ENCODE data around the gene UTP3. TPM values are rescaled to one million over a fixed set of nuclear protein-coding genes. Genes with fewer than 3 reads are reported as not detected.
"Not testable (repeated sequence)": the region's sequence is repeated elsewhere in the genome, so short reads cannot be mapped to it uniquely, and the experiment has no call there.

UTP3 gene
- total and polyA plus RNA-seq, 9 of the 15 experiments (the other 6 are each of a cell fraction or from before 2014, with no cell fraction given) = 11.9 to 69.3 (median 34.0) TPM

DNA sequence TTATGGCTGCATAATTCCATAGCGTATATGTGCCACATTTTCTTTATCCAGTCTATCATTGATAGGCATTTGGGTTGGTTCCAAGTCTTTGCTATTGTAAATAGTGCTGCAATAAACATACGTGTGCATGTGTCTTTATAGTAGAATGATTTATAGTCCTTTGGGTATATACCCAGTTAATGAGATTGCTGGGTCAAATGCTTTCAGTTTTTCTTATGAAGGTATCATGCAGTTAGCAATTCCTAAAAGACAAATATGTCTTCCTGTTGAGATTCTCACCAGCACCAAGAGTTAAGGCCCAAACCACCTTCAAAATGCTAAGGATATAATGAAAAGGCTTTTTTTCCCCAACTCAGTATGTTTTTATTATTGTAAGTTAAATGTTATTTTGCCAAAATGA is 14.3 kb downstream of the UTP3 start:
- H3K36me3 ChIP-seq (ENCODE audit: control insufficient read depth, insufficient read depth, low read length); H3K4me3 ChIP-seq; H3K9ac ChIP-seq (ENCODE audit: insufficient read depth in 1 of 2, low read depth in 2 of 2, low read length in 2 of 2); CTCF ChIA-PET (ENCODE audit: low intra/inter-chr PET ratio); FAIRE-seq; H3K27me3 ChIP-seq (ENCODE audit: control insufficient read depth in 2 of 2, insufficient read depth in 2 of 2, low read length in 2 of 2); in situ Hi-C loops (cut with MboI); H3K27ac ChIP-seq (ENCODE audit: extremely low read depth, low read depth, low read length); DNase-seq (ENCODE audit: extremely low read depth in 1 of 4, low spot score in 3 of 4); BruUV-seq (replicated peaks); H3K9me3 ChIP-seq (replicated peaks; ENCODE audit: control insufficient read depth, insufficient read depth, low read depth, low read length); H2AFZ ChIP-seq (ENCODE audit: low read depth, low read length); H3K9me1 ChIP-seq (ENCODE audit: control insufficient read depth, insufficient read depth, low read length); H3K4me2 ChIP-seq (ENCODE audit: insufficient read depth, low read length); ATAC-seq; H4K20me1 ChIP-seq (replicated peaks; ENCODE audit: control insufficient read depth, insufficient read depth, low read length): not testable (repeated sequence)
- Histone ChIP-seq H3K4me1 (replicated peaks in 1 of 2; ENCODE audit: control insufficient read depth in 2 of 2, insufficient read depth in 2 of 2, low read length in 2 of 2) (peaks cover 15 to 17% of the 10 kb centered on the region in 2 experiments; a peak in 4 of 5 replicates), H3K79me2 (ENCODE audit: control insufficient read depth, insufficient read depth, low read length) (peaks cover 20% of the 10 kb centered on the region)
- WGBS (ENCODE audit: insufficient coverage, low coverage, missing lambda C conversion rate) = 65% methylated on average over 2 of the region's 2 CpGs
- POLR2A ChIA-PET = interaction anchor here (1.3 to 3.5 kb wide), 3 partner anchors 11 to 17 kb away, joined by 3 to 15 read pairs (median 5); partner anchors contain the start of gene UTP3
- intact Hi-C loops (cut with micrococcal nuclease) = loop anchor here (5.0 to 10.0 kb wide), 2 partner anchors 50 to 292 kb away; partner anchors contain the start of gene DCK
- TF ChIP-seq NFIC (IDR thresholded peaks at IDR 0.05) (peak; percentile 19; the same call in 1 of the 2 replicates), PKNOX1 (IDR thresholded peaks at IDR 0.05) (0 out of 2 replicates have a peak, but pooled peaks have one; percentile 10), MEIS2 (IDR thresholded peaks at IDR 0.05; ENCODE audit: partially characterized antibody) (peak; percentile 22)

All from K562 (cell line).